ENCODE measurements around the gene NOA1.

NOA1 gene

GRCh38 chr4:56971383-56971782 lies 6.0 kb downstream of the NOA1 start:
- no peak overlapping the region for H3K4me2 ChIP-seq (ENCODE audit: low read depth, low read length, poor library complexity, severe bottlenecking)
- no peak for TF ChIP-seq CTCF (conservative IDR thresholded peaks at IDR 0.05; ENCODE audit: low read length)
- no peak for TF ChIP-seq EZH2phosphoT487 (IDR thresholded peaks at IDR 0.05; ENCODE audit: borderline replicate concordance)
- H3K9me2 ChIP-seq (replicated peaks; ENCODE audit: low read depth, low read length): no peaks in the 10 kb centered on the region
- H3K27me3 ChIP-seq (ENCODE audit: insufficient read depth, low read length, poor library complexity, severe bottlenecking): no peaks in the 10 kb centered on the region
- H3K36me3 ChIP-seq (ENCODE audit: insufficient read depth, low read length): peaks cover 58% of the 10 kb centered on the region
- H3K79me2 ChIP-seq (ENCODE audit: insufficient read depth, low read length): peaks cover 42% of the 10 kb centered on the region
- H4K20me1 ChIP-seq (ENCODE audit: insufficient read depth, low read length, poor library complexity, severe bottlenecking): peaks cover 13% of the 10 kb centered on the region
- H3K4me1 ChIP-seq (ENCODE audit: insufficient read depth, low read length, poor library complexity, severe bottlenecking): peaks cover 13% of the 10 kb centered on the region
- H3F3A ChIP-seq (ENCODE audit: low read depth): no peaks in the 10 kb centered on the region
- peaks cover 14% of the 10 kb centered on the region for H3K9me3 ChIP-seq (ENCODE audit: insufficient read depth, low read depth, low read length)
- no peak overlapping the region for H3K4me3 ChIP-seq (ENCODE audit: low read length, poor library complexity, severe bottlenecking)
- no peak overlapping the region for H3K9ac ChIP-seq (ENCODE audit: low read depth, low read length, poor library complexity, severe bottlenecking)
- H2AFZ ChIP-seq (ENCODE audit: low read length): no peak overlapping the region

GRCh38 chr4:56961107-56961500 lies 16.3 kb downstream of the NOA1 start:
- no peak overlapping the region for H3K4me3 ChIP-seq (ENCODE audit: low read length, poor library complexity, severe bottlenecking)

GRCh38 chr4:56959100-56959499 lies 18.3 kb downstream of the NOA1 start:
- H3K9me2 ChIP-seq (replicated peaks; ENCODE audit: low read depth, low read length): no peaks in the 10 kb centered on the region
- H3K4me1 ChIP-seq (ENCODE audit: insufficient read depth, low read length, poor library complexity, severe bottlenecking): no peaks in the 10 kb centered on the region
- no peak overlapping the region for H2AFZ ChIP-seq (ENCODE audit: low read length)
- H3K79me2 ChIP-seq (ENCODE audit: insufficient read depth, low read length): no peaks in the 10 kb centered on the region
- H3F3A ChIP-seq (ENCODE audit: low read depth): no peaks in the 10 kb centered on the region
- H3K4me3 ChIP-seq (ENCODE audit: low read length, poor library complexity, severe bottlenecking): no peak overlapping the region
- no peaks in the 10 kb centered on the region for H3K27me3 ChIP-seq (ENCODE audit: insufficient read depth, low read length, poor library complexity, severe bottlenecking)
- peaks cover 6% of the 10 kb centered on the region; the same call in 1 of the 2 replicates for H3K36me3 ChIP-seq (ENCODE audit: insufficient read depth, low read length)
- no peak for TF ChIP-seq EZH2phosphoT487 (IDR thresholded peaks at IDR 0.05; ENCODE audit: borderline replicate concordance)
- no peak for TF ChIP-seq CTCF (conservative IDR thresholded peaks at IDR 0.05; ENCODE audit: low read length)
- no peaks in the 10 kb centered on the region for H3K9me3 ChIP-seq (ENCODE audit: insufficient read depth, low read depth, low read length)
- no peaks in the 10 kb centered on the region for H4K20me1 ChIP-seq (ENCODE audit: insufficient read depth, low read length, poor library complexity, severe bottlenecking)
- no peak overlapping the region for H3K4me2 ChIP-seq (ENCODE audit: low read depth, low read length, poor library complexity, severe bottlenecking)
- no peak overlapping the region for H3K9ac ChIP-seq (ENCODE audit: low read depth, low read length, poor library complexity, severe bottlenecking)

More at GRCh38 chr4:56961107-56961500, 16.3 kb downstream of the NOA1 start:
- Histone ChIP-seq H3K9me2 (replicated peaks; ENCODE audit: low read depth, low read length) (no peaks in the 10 kb centered on the region), H3K9ac (ENCODE audit: low read depth, low read length, poor library complexity, severe bottlenecking) (no peak overlapping the region), H3K27me3 (ENCODE audit: insufficient read depth, low read length, poor library complexity, severe bottlenecking) (no peaks in the 10 kb centered on the region), H3K36me3 (ENCODE audit: insufficient read depth, low read length) (peaks cover 24% of the 10 kb centered on the region; the same call in 1 of the 2 replicates), H4K20me1 (ENCODE audit: insufficient read depth, low read length, poor library complexity, severe bottlenecking) (no peaks in the 10 kb centered on the region), H3K4me2 (ENCODE audit: low read depth, low read length, poor library complexity, severe bottlenecking) (no peak overlapping the region), H3F3A (ENCODE audit: low read depth) (no peaks in the 10 kb centered on the region), H3K4me1 (ENCODE audit: insufficient read depth, low read length, poor library complexity, severe bottlenecking) (no peaks in the 10 kb centered on the region), H3K79me2 (ENCODE audit: insufficient read depth, low read length) (no peaks in the 10 kb centered on the region), H3K9me3 (ENCODE audit: insufficient read depth, low read depth, low read length) (no peaks in the 10 kb centered on the region), H2AFZ (ENCODE audit: low read length) (no peak overlapping the region)
- TF ChIP-seq EZH2phosphoT487 (IDR thresholded peaks at IDR 0.05; ENCODE audit: borderline replicate concordance) (no peak), CTCF (conservative IDR thresholded peaks at IDR 0.05; ENCODE audit: low read length) (no peak)
